Ishikawa (cell line): ENCODE measurements around the gene KRTAP10-10.

ENCODE experiments used
- CEBPB ChIP-seq: IDR thresholded peaks from 2 replicates; pipeline ENCODE4 v1.6.1; 2012
- CREB1 ChIP-seq: IDR thresholded peaks from 2 replicates; pipeline ENCODE4 v1.6.1; 2012; ENCODE audit warnings: low read depth
- EGR1 ChIP-seq: IDR thresholded peaks from 2 replicates; pipeline ENCODE4 v1.6.1; 2012
- EP300 ChIP-seq: IDR thresholded peaks from 2 replicates; pipeline ENCODE4 v1.6.1; 2012; ENCODE audit warnings: borderline replicate concordance
- FOXM1 ChIP-seq: IDR thresholded peaks from 2 replicates; pipeline ENCODE4 v1.6.1; 2012; ENCODE audit warnings: low read depth, borderline replicate concordance
- NFIC ChIP-seq: IDR thresholded peaks from 2 replicates; pipeline ENCODE4 v1.6.1; 2012
- RAD21 ChIP-seq: IDR thresholded peaks from 2 replicates; pipeline ENCODE4 v1.6.1; 2012; ENCODE audit warnings: low read depth
- TAF1 ChIP-seq: IDR thresholded peaks from 2 replicates; pipeline ENCODE4 v1.6.1; 2012; ENCODE audit warnings: low read depth, mild to moderate bottlenecking
- TCF12 ChIP-seq: IDR thresholded peaks from 2 replicates; pipeline ENCODE4 v1.6.1; 2012; ENCODE audit warnings: low read depth
- TEAD4 ChIP-seq: IDR thresholded peaks from 2 replicates; pipeline ENCODE4 v1.6.1; 2012
- YY1 ChIP-seq: IDR thresholded peaks from 2 replicates; pipeline ENCODE4 v1.6.1; 2012; ENCODE audit warnings: low read depth
- ZBTB7A ChIP-seq: IDR thresholded peaks from 2 replicates; pipeline ENCODE4 v1.6.1; 2012; ENCODE audit warnings: low read depth
- TF ChIP-seq, protein P1 (sequence below): IDR thresholded peaks from 2 replicates; pipeline ENCODE4 v1.6.1; 2012; ENCODE audit warnings: low read depth, mild to moderate bottlenecking
- TF ChIP-seq, protein P2 (sequence below): IDR thresholded peaks from 2 replicates; pipeline ENCODE4 v1.6.1; 2012
- TF ChIP-seq, protein P3 (sequence below): IDR thresholded peaks from 2 replicates; pipeline ENCODE4 v1.6.1; 2012

KRTAP10-10 gene, protein sequence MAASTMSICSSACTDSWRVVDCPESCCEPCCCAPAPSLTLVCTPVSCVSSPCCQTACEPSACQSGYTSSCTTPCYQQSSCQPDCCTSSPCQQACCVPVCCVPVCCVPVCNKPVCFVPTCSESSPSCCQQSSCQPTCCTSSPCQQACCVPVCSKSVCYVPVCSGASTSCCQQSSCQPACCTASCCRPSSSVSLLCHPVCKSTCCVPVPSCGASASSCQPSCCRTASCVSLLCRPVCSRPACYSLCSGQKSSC

DNA sequence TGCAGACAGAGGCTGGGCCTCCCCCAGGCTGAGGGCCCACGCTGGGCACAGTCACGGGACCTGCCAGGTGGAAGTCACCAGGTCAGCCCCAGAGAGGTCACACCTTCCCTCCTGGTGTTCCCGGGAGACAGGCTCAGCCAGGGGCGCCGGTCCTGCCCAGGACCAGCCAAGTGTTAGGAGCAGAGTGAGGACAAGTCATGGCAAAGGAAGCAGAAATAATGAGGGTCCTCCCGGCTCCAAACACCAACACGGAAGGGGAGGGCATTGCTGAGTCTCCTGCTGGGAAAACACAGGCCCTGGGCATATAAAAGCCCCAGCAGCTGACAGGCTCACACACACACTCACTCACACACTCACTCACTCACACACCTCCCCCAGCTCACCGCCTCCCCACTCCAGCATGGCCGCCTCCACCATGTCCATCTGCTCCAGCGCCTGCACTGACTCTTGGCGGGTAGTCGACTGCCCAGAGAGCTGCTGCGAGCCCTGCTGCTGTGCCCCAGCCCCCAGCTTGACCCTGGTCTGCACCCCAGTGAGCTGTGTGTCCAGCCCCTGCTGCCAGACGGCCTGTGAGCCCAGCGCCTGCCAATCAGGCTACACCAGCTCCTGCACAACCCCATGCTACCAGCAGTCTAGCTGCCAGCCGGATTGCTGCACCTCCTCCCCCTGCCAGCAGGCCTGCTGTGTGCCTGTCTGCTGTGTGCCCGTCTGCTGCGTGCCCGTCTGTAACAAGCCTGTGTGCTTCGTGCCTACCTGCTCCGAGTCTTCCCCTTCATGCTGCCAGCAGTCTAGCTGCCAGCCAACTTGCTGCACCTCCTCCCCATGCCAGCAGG, at the start of gene KRTAP10-10:
KRTAP10-10 (plus strand) TSS at position 339 of the 833 bp plus-strand sequence; CDS start at position 401, 62 bp downstream.
- TF ChIP-seq TAF1 = no peak
- TF ChIP-seq TCF12 = no peak
- TF ChIP-seq, protein P1, sequence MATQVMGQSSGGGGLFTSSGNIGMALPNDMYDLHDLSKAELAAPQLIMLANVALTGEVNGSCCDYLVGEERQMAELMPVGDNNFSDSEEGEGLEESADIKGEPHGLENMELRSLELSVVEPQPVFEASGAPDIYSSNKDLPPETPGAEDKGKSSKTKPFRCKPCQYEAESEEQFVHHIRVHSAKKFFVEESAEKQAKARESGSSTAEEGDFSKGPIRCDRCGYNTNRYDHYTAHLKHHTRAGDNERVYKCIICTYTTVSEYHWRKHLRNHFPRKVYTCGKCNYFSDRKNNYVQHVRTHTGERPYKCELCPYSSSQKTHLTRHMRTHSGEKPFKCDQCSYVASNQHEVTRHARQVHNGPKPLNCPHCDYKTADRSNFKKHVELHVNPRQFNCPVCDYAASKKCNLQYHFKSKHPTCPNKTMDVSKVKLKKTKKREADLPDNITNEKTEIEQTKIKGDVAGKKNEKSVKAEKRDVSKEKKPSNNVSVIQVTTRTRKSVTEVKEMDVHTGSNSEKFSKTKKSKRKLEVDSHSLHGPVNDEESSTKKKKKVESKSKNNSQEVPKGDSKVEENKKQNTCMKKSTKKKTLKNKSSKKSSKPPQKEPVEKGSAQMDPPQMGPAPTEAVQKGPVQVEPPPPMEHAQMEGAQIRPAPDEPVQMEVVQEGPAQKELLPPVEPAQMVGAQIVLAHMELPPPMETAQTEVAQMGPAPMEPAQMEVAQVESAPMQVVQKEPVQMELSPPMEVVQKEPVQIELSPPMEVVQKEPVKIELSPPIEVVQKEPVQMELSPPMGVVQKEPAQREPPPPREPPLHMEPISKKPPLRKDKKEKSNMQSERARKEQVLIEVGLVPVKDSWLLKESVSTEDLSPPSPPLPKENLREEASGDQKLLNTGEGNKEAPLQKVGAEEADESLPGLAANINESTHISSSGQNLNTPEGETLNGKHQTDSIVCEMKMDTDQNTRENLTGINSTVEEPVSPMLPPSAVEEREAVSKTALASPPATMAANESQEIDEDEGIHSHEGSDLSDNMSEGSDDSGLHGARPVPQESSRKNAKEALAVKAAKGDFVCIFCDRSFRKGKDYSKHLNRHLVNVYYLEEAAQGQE = no peak
- TF ChIP-seq ZBTB7A = no peak
- no peak for TF ChIP-seq EP300
- TF ChIP-seq CREB1 = no peak
- TF ChIP-seq CEBPB = no peak
- TF ChIP-seq NFIC = no peak
- TF ChIP-seq EGR1 = no peak

DNA sequence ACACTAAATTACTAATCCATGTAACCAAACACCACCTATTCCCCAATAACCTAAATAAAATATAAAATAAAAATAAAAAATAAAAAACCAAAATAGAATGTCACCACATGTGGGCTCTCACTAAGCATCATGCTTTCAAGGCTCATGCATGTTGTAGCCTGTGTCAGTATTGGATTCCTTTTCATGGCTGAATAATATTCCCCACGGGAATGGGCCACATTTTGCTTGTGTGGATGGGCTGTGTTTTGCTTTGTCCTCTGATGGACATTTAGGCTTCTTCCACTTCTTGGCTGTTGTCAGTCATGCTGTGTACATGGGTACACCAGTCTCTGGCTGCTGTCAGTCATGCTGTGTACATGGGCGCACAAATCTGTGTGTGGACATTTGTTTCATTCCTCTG, 48.1 kb upstream of the KRTAP10-10 start:
- TF ChIP-seq TAF1 = no peak
- TF ChIP-seq, protein P2, sequence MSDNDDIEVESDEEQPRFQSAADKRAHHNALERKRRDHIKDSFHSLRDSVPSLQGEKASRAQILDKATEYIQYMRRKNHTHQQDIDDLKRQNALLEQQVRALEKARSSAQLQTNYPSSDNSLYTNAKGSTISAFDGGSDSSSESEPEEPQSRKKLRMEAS = no peak
- TF ChIP-seq CEBPB = no peak
- TF ChIP-seq, protein P3, sequence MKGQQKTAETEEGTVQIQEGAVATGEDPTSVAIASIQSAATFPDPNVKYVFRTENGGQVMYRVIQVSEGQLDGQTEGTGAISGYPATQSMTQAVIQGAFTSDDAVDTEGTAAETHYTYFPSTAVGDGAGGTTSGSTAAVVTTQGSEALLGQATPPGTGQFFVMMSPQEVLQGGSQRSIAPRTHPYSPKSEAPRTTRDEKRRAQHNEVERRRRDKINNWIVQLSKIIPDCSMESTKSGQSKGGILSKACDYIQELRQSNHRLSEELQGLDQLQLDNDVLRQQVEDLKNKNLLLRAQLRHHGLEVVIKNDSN = no peak
- TF ChIP-seq YY1 = no peak
- TF ChIP-seq FOXM1 = no peak
- TF ChIP-seq RAD21 = no peak
- TF ChIP-seq NFIC = no peak

DNA sequence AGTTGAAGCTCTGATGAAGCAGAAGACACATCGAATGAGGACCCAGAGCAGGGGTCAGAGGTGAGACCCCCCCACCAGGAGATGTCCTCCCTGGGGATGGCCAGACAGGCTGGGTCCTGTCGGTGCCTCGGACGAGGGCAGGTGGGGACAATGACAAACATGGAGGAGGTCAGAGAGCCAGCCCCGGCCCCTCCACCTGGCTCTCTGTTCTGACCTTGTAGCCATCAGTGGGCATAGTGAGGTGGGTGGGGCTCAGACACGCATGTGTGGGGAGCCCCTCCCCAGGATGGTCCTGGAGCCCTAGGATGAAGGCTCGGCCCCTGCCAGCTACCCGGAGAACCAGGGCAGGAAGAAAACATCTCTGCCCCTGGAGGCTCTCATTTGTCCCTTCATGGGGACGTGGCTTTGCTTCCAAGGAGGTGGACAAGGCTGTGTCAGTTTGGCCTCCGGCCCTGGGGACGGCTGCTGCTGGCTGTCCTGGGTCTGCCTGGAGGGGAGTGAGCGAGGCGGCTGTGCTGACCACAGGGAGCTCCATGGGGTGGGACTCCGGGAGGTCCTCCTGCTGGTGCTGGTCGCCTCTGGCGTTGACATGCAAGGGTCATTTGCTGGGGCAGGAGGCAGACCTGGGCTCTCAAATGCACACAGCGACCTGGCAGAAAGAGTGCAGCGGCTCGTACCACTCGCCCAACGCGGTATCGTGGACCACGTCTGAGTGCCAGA, 47.4 kb upstream of the KRTAP10-10 start:
- TF ChIP-seq NFIC = no peak
- TF ChIP-seq, protein P1 = no peak
- TF ChIP-seq TAF1 = no peak
- TF ChIP-seq TCF12 = no peak
- TF ChIP-seq ZBTB7A = no peak
- no peak for TF ChIP-seq EGR1
- no peak for TF ChIP-seq YY1
- no peak for TF ChIP-seq TEAD4
- no peak for TF ChIP-seq RAD21
- TF ChIP-seq, protein P2 = no peak
- no peak for TF ChIP-seq CREB1
- TF ChIP-seq, protein P3 = no peak
- TF ChIP-seq CEBPB = no peak
- no peak for TF ChIP-seq EP300
- no peak for TF ChIP-seq FOXM1

DNA sequence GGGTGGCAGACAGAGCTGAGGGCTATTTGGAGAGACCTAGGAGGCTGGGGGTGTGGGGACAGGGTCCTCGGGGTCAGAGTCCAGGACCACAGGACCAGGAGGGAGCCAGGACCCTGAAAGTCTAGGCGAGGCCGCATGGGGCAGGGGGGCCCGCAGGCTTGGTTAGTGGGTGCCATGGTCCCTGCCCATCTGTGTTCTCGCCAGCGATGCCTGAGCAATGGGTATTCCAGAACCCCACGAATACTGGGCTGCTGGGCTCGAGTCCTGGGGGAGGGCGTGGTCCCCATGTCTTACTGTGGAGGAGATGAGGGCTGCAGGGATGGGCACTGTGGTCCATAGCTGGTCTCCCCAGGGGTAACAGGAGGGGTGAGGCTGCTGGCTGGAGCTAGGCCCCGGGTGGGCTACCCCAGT, 46.8 kb upstream of the KRTAP10-10 start:
- no peak for TF ChIP-seq ZBTB7A
- TF ChIP-seq EP300 = no peak
- no peak for TF ChIP-seq YY1
- no peak for TF ChIP-seq RAD21
- TF ChIP-seq EGR1 = no peak
- TF ChIP-seq FOXM1 = no peak
- TF ChIP-seq, protein P3 = no peak
- TF ChIP-seq, protein P1 = no peak
- no peak for TF ChIP-seq TCF12
- no peak for TF ChIP-seq NFIC
- TF ChIP-seq, protein P2 = no peak
- no peak for TF ChIP-seq CEBPB
- TF ChIP-seq TAF1 = no peak
- no peak for TF ChIP-seq CREB1
- TF ChIP-seq TEAD4 = no peak
